B cell (primary cell): Measurements from ENCODE around the gene CCNDBP1. TPM values are rescaled to one million over a fixed set of nuclear protein-coding genes. Genes with fewer than 3 reads are reported as not detected.

Experiments used
- ATAC-seq: fragments of 200-7000 bp; cut with Tn5 transposase; one replicate; pipeline ENCODE4 v1.10.0; 2021; ENCODE audit warnings: low read depth, mild to moderate bottlenecking, moderate number of reproducible peaks, moderate library complexity
- CTCF ChIA-PET: fragments of 350-600 bp; sonication (Branson Sonifier 250); formaldehyde crosslinking; loops from one replicate; lab custom pipeline; 2021; ENCODE audit warnings: antibody characterized with exemption, inconsistent platforms; lab: Charles Lee
- POLR2A ChIA-PET: fragments of 350-600 bp; sonication (Branson Sonifier 250); formaldehyde crosslinking; loops from one replicate; lab custom pipeline; 2021; ENCODE audit warnings: antibody characterized with exemption; lab: Charles Lee
- DNase-seq: peaks from one replicate; pipeline ENCODE4 v3.0.0; 2013
- H2AFZ ChIP-seq: 2 replicates; pipeline ENCODE4 v1.6.1; 2012; ENCODE audit warnings: mild to moderate bottlenecking, low read depth, low read length; ENCODE audit not compliant: insufficient read depth, poor library complexity, severe bottlenecking
- H3K27ac ChIP-seq, 2 donors: 1 replicate in 1 of 2; 2 replicates in 1 of 2; pipeline ENCODE4 v1.5.1; 2012 to 2013; ENCODE audit warnings: low read length in 2 of 2, mild to moderate bottlenecking in 2 of 2, moderate library complexity in 1 of 2
- H3K27me3 ChIP-seq, 4 experiments: fragments of 200-600 bp in 1 of 4; sonication (generic) in 1 of 4; replicated peaks in 1 of 4; 1 replicate in 2 of 4; 2 replicates in 2 of 4; pipeline versions ENCODE4 v1.6.1 to v1.7.0; 2013 to 2016; ENCODE audit warnings: low read length in 3 of 4, mild to moderate bottlenecking in 2 of 4, mixed read lengths in 1 of 4, moderate library complexity in 1 of 4; ENCODE audit not compliant: insufficient read depth in 4 of 4, control insufficient read depth in 3 of 4; ENCODE audit errors: control extremely low read depth in 1 of 4
- H3K36me3 ChIP-seq, 2 experiments: replicated peaks in 1 of 2; 1 replicate in 1 of 2; 2 replicates in 1 of 2; pipeline versions ENCODE4 v1.6.1 to v1.7.1; 2013; ENCODE audit warnings: low read length in 1 of 2; ENCODE audit not compliant: insufficient read depth in 2 of 2, control insufficient read depth in 1 of 2; ENCODE audit errors: control extremely low read depth in 1 of 2, extremely low read depth in 1 of 2
- H3K4me1 ChIP-seq, 2 donors: fragments of 200-600 bp in 1 of 2; sonication (generic) in 1 of 2; 1 replicate in 1 of 2; 2 replicates in 1 of 2; pipeline versions ENCODE4 v1.5.1 to v1.6.1; 2013 to 2017; ENCODE audit warnings: low read length in 2 of 2; ENCODE audit not compliant: control insufficient read depth in 2 of 2, insufficient read depth in 2 of 2
- H3K4me2 ChIP-seq: replicated peaks from 2 replicates; pipeline ENCODE3; 2012; ENCODE audit warnings: mild to moderate bottlenecking, low read depth, low read length; ENCODE audit not compliant: poor library complexity, severe bottlenecking
- H3K4me3 ChIP-seq, 5 experiments: fragments of 200-600 bp in 1 of 5; sonication (generic) in 1 of 5; 1 replicate in 3 of 5; 2 replicates in 2 of 5; pipeline versions ENCODE4 v1.5.1 to v1.7.0; 2011 to 2016; ENCODE audit warnings: low read length in 4 of 5, mild to moderate bottlenecking in 4 of 5, low read depth in 2 of 5, control low read depth in 1 of 5, moderate library complexity in 1 of 5; ENCODE audit not compliant: insufficient read depth in 1 of 5; ENCODE audit errors: control extremely low read depth in 1 of 5, extremely low read depth in 1 of 5
- H3K79me2 ChIP-seq: fragments of 200-600 bp; sonication (generic); one replicate; pipeline ENCODE4 v1.6.0; 2016; ENCODE audit warnings: low read length; ENCODE audit not compliant: control insufficient read depth, insufficient read depth
- H3K9ac ChIP-seq: fragments of 200-600 bp; sonication (generic); 2 replicates; pipeline ENCODE4 v1.6.1; 2017; ENCODE audit warnings: mild to moderate bottlenecking, low read length, moderate library complexity
- H3K9me3 ChIP-seq, 3 donors: one replicate each; pipeline versions ENCODE4 v1.6.1 to v1.7.1; 2013; ENCODE audit warnings: low read length in 2 of 3; ENCODE audit not compliant: control insufficient read depth in 2 of 3, insufficient read depth in 1 of 3; ENCODE audit errors: control extremely low read depth in 1 of 3
- H4K20me1 ChIP-seq: 2 replicates; pipeline ENCODE4 v1.6.0; 2012; ENCODE audit warnings: mild to moderate bottlenecking, low read length; ENCODE audit not compliant: insufficient read depth, control insufficient read depth, poor library complexity, severe bottlenecking
- H3K27ac Mint-ChIP-seq: one replicate; pipeline ENCODE4 v1.8.0; 2021; ENCODE audit warnings: mixed read lengths
- H3K27me3 Mint-ChIP-seq: one replicate; pipeline ENCODE4 v1.8.0; 2021; ENCODE audit warnings: mixed read lengths
- H3K4me1 Mint-ChIP-seq: one replicate; pipeline ENCODE4 v1.8.0; 2021; ENCODE audit warnings: mixed read lengths
- H3K4me3 Mint-ChIP-seq: one replicate; pipeline ENCODE4 v1.8.0; 2021; ENCODE audit warnings: mixed read lengths
- H3K9me3 Mint-ChIP-seq: one replicate; pipeline ENCODE4 v1.8.0; 2022; ENCODE audit warnings: mixed read lengths; ENCODE audit not compliant: insufficient read depth
- EZH2 ChIP-seq: IDR thresholded peaks from 2 replicates; pipeline ENCODE4 v1.6.1; 2012; ENCODE audit warnings: borderline replicate concordance, low read depth, mild to moderate bottlenecking, moderate library complexity, low read length; ENCODE audit not compliant: insufficient read depth, poor library complexity, severe bottlenecking
- WGBS: methylation state at CpG from one replicate; pipeline ENCODE4 v1.1.5; 2013; ENCODE audit warnings: missing lambda C conversion rate; ENCODE audit not compliant: insufficient coverage; 5-methylcytosine and 5-hydroxymethylcytosine counted together
- intact Hi-C: fragments of 100-400 bp; cut with micrococcal nuclease; formaldehyde crosslinking; loops from one replicate; pipeline ENCODE4 v1.10.0; 2022
- polyA plus RNA-seq: library from polyadenylated mRNA; depleted of rRNA; stranded (reverse); fragments of >200 nt; gene quantifications from 2 replicates; pipeline ENCODE4 v1.2.3, GENCODE V29; 2012
- total RNA-seq, 2 donors: library from RNA; stranded (reverse); fragments of 120-200 nt in 1 of 2; gene quantifications; 1 replicate in 1 of 2; 2 replicates in 1 of 2; pipeline versions ENCODE4 v1.2.3 to v1.2.4, GENCODE V29; 2013 to 2022
- TF ChIP-seq, protein P1 (sequence below): fragments of 200-600 bp; IDR thresholded peaks from one replicate; pipeline ENCODE4 v1.8.0; 2022; ENCODE audit warnings: antibody characterized with exemption, mild to moderate bottlenecking

CCNDBP1 gene
- total and polyA plus RNA-seq, 2 donors (not counting 1 experiment from before 2014, with no cell fraction given) = 111 to 113 TPM

- Histone ChIP-seq H4K20me1 (peaks cover 35% of the 10 kb centered on the region), H3K4me3 (no peak overlapping the region), H3K27me3 (no peaks in the 10 kb centered on the region), H3K9ac (no peak overlapping the region), H2AFZ (no peak overlapping the region), H3K4me1 (peaks cover 0 to 4% of the 10 kb centered on the region in 2 donors), H3K79me2 (peaks cover 31% of the 10 kb centered on the region), H3K4me2 (no peak overlapping the region), H3K27ac (no peak overlapping the region), H3K36me3 (peaks cover 13 to 78% of the 10 kb centered on the region in 2 experiments), H3K9me3 (peaks cover 0 to 5% (median 3%) of the 10 kb centered on the region in 3 donors)
- peaks cover 24% of the 10 kb centered on the region for H3K4me1 Mint-ChIP-seq
- no peak for ATAC-seq
- peaks cover 7% of the 10 kb centered on the region for H3K9me3 Mint-ChIP-seq
- intact Hi-C loops = no loop called here
- TF ChIP-seq, protein P1, sequence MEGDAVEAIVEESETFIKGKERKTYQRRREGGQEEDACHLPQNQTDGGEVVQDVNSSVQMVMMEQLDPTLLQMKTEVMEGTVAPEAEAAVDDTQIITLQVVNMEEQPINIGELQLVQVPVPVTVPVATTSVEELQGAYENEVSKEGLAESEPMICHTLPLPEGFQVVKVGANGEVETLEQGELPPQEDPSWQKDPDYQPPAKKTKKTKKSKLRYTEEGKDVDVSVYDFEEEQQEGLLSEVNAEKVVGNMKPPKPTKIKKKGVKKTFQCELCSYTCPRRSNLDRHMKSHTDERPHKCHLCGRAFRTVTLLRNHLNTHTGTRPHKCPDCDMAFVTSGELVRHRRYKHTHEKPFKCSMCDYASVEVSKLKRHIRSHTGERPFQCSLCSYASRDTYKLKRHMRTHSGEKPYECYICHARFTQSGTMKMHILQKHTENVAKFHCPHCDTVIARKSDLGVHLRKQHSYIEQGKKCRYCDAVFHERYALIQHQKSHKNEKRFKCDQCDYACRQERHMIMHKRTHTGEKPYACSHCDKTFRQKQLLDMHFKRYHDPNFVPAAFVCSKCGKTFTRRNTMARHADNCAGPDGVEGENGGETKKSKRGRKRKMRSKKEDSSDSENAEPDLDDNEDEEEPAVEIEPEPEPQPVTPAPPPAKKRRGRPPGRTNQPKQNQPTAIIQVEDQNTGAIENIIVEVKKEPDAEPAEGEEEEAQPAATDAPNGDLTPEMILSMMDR = no peak
- TF ChIP-seq EZH2 = no peak
- CTCF ChIA-PET = interaction anchor here (0.7 to 4.1 kb wide), 2 partner anchors 11 to 32 kb away, joined by 3 to 19 read pairs; no protein-coding TSS in a partner anchor
- no peak overlapping the region for H3K27ac Mint-ChIP-seq
- H3K4me3 Mint-ChIP-seq = no peak overlapping the region
- POLR2A ChIA-PET = no interaction called here
- no peaks in the 10 kb centered on the region for H3K27me3 Mint-ChIP-seq
- DNase-seq = no peak
- WGBS = no CpG with 5 or more reads among the region's 2 CpGs
Observed at GRCh38 chr15:43193710-43194109, 8.5 kb downstream of the CCNDBP1 start.

DNA sequence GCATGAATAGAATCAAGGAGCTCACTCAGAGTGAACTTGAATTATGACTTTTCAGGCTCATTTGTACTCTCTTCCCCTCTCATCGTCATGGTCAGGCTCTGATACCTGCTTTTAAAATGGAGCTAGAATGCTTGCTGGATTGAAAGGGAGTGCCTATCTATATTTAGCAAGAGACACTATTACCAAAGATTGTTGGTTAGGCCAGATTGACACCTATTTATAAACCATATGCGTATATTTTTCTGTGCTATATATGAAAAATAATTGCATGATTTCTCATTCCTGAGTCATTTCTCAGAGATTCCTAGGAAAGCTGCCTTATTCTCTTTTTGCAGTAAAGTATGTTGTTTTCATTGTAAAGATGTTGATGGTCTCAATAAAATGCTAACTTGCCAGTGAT, 9.6 kb downstream of the CCNDBP1 start:
- Histone ChIP-seq H3K4me1 (peaks cover 0 to 4% of the 10 kb centered on the region in 2 donors), H3K9me3 (peaks cover 0 to 10% (median 3%) of the 10 kb centered on the region in 3 donors), H3K9ac (no peak overlapping the region), H3K79me2 (peaks cover 22% of the 10 kb centered on the region), H3K27ac (no peak overlapping the region), H3K4me3 (no peak overlapping the region), H2AFZ (no peak overlapping the region), H3K36me3 (peaks cover 7 to 71% of the 10 kb centered on the region in 2 experiments), H4K20me1 (peaks cover 28% of the 10 kb centered on the region), H3K4me2 (no peak overlapping the region), H3K27me3 (no peaks in the 10 kb centered on the region)
- ChIA-PET CTCF (interaction anchor here (1.6 to 4.1 kb wide), 2 partner anchors 8 to 9 kb away, joined by 4 to 19 read pairs; no protein-coding TSS in a partner anchor), POLR2A (no interaction called here)
- no CpG with 5 or more reads among the region's 2 CpGs for WGBS
- DNase-seq (no peak), ATAC-seq (no peak)
- peaks cover 7% of the 10 kb centered on the region for H3K9me3 Mint-ChIP-seq
- intact Hi-C loops = no loop called here
- no peak overlapping the region for H3K4me3 Mint-ChIP-seq
- no peak overlapping the region for H3K27ac Mint-ChIP-seq
- no peak for TF ChIP-seq EZH2
- TF ChIP-seq, protein P1 = no peak
- peaks cover 18% of the 10 kb centered on the region for H3K4me1 Mint-ChIP-seq
- no peaks in the 10 kb centered on the region for H3K27me3 Mint-ChIP-seq
